Neural cell (in vitro differentiated cells): Measurements from ENCODE around the gene SCAF4.

ENCODE experiments used
- EP300 ChIP-seq: fragments of 450-650 bp; conservative IDR thresholded peaks from 2 replicates; pipeline ENCODE4 v1.6.1; 2014; ENCODE audit warnings: antibody characterized with exemption, mild to moderate bottlenecking, moderate library complexity; ENCODE audit not compliant: poor library complexity, severe bottlenecking
- MXI1 ChIP-seq: fragments of 450-650 bp; conservative IDR thresholded peaks from 2 replicates; pipeline ENCODE4 v1.6.1; 2014; ENCODE audit warnings: antibody characterized with exemption, mild to moderate bottlenecking; ENCODE audit not compliant: poor library complexity, severe bottlenecking
- POLR2AphosphoS5 ChIP-seq: IDR thresholded peaks from 2 replicates; pipeline ENCODE4 v1.6.1; 2012
- TAF1 ChIP-seq: IDR thresholded peaks from 2 replicates; pipeline ENCODE4 v1.6.1; 2012; ENCODE audit warnings: low read depth
- TF ChIP-seq, protein P1 (sequence below): fragments of 450-650 bp; IDR thresholded peaks from 2 replicates; pipeline ENCODE4 v1.5.1; 2014; ENCODE audit warnings: antibody characterized with exemption, mild to moderate bottlenecking, moderate library complexity; ENCODE audit not compliant: poor library complexity, severe bottlenecking

DNA sequence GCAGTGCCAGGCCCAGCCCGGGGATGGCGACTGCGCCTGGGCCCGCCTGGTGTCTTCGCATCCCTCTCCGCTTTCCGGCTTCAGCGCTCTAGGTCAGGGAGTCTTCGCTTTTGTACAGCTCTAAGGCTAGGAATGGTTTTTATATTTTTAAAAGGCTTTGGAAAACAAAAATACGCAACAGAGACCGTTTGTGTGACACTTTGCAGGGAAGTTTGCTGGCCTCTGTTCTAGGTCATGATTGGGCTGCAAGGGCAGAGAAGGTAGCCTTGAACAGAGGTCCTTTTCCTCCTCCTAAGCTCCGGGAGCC lies 71.7 kb downstream of the SCAF4 start:
- TF ChIP-seq EP300 (no peak), POLR2AphosphoS5 (no peak), MXI1 (no peak), TAF1 (no peak)
- TF ChIP-seq, protein P1, sequence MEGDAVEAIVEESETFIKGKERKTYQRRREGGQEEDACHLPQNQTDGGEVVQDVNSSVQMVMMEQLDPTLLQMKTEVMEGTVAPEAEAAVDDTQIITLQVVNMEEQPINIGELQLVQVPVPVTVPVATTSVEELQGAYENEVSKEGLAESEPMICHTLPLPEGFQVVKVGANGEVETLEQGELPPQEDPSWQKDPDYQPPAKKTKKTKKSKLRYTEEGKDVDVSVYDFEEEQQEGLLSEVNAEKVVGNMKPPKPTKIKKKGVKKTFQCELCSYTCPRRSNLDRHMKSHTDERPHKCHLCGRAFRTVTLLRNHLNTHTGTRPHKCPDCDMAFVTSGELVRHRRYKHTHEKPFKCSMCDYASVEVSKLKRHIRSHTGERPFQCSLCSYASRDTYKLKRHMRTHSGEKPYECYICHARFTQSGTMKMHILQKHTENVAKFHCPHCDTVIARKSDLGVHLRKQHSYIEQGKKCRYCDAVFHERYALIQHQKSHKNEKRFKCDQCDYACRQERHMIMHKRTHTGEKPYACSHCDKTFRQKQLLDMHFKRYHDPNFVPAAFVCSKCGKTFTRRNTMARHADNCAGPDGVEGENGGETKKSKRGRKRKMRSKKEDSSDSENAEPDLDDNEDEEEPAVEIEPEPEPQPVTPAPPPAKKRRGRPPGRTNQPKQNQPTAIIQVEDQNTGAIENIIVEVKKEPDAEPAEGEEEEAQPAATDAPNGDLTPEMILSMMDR = no peak
